Adipose tissue (tissue), 3 donors: ENCODE results near the gene TTC23. TPM values are rescaled to one million over a fixed set of nuclear protein-coding genes. Genes with fewer than 3 reads are reported as not detected.

Experiments
- H3K27ac ChIP-seq: one replicate; pipeline ENCODE4 v1.5.1; 2013; ENCODE audit warnings: low read depth, low read length
- WGBS, 3 donors: extraction: QIAGEN DNeasy Blood & Tissue Kit; methylation state at CpG; one replicate each; pipeline ENCODE4 v1.1.7; 2013; 5-methylcytosine and 5-hydroxymethylcytosine counted together
- polyA plus RNA-seq, 3 donors: library from polyadenylated mRNA; stranded (reverse); fragments of 200-250 nt; gene quantifications; one replicate each; pipeline ENCODE4 v1.2.3, GENCODE V29; 2013
- donor health status: healthy with polysubstance abuse.
- donor health status: Bipolar disorder and iron deficiency.
- donor health status: healthy.

TTC23 gene
- polyA plus RNA-seq, 3 donors, result 6.2 to 9.7 (median 8.8) TPM

DNA sequence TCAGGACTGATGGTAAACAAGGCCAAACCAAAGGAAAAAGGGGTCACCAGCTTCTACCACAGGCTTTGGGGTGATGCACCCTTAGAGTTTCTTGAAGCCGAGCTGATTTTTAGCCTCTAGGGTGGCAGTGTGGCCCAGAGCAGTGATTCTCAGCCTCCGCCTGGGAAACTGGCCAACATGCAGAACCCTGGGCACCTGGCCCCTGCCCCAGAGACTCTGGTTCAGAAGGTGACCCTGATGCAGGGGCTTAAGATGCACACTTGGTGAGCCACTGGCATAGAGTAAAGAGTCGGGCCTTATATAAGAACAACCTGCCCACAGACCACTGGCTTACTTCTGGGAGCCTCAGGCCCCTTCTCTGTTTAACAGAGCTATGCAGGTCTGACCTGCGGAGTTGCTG lies 100.0 kb downstream of the TTC23 start:
- WGBS, 3 donors, result 90 to 96% (median 95%) methylated on average over 4 of the region's 4 CpGs
- no peak overlapping the region for H3K27ac ChIP-seq

DNA sequence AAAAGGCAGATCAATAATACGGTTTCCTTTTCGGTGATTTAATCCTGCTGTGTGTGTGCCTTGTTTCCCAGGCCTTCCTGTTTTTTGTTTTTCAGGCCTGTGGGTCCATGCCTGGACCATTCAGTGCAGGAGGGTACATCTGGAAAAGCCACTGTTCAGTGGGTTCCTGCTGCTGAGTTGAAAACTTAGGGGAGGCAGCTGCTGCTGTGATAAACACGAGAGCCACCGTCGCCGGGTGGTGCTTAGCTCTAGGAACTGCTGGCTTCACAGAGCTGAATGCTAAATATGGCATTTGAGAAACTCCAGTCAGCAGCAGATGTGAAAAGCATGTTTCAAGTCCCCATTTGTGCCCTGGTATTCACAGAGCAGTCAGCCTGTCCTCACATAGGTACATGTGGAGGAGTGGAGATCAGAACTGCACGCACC lies 100.5 kb downstream of the TTC23 start:
- no peak overlapping the region for H3K27ac ChIP-seq
- WGBS, 3 donors, result 78 to 83% (median 82%) methylated on average over 7 of the region's 7 CpGs

DNA sequence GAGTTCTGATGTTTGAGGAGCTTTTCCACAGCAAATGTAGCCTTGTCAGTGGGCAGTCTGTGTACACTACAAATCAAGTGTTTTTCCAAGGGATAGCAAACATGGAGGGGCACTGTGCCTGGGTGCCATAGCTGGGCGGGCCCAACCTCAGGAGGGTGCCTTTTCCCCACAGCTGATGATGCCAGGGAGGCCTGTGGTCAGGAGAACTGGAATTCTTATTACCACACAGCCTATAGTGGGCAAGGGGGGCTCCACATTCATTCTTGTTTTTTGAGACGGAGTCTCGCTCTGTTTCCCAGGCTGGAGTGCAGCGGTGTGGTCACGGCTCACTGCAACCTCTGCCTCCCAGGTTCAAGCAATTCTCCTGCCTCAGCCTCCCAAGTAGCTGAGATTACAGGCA lies 102.7 kb downstream of the TTC23 start:
- H3K27ac ChIP-seq, result no peak overlapping the region
- WGBS, 3 donors, result 97 to 100% (median 99%) methylated on average over 5 of the region's 5 CpGs

DNA sequence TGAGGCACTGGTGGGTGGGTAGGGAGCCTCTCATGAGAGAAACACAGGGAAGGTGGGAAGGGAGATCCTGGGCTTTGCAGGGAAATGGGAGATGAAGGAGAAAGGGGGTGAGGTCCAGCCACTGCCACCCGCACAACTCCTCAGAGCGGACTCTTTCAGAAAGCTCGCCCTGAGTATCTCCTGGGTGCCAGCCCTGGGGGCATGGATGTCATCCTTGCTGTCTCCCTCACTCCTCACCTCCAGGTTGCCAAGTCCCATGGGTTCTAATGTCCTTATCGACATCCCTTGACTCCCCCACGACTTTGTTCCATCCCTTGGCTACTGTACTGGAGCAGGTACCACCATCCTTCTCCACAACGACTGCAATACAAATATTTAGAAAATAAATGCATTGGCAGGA lies 103.6 kb downstream of the TTC23 start:
- 90 to 95% (median 94%) methylated on average over 6 of the region's 6 CpGs for WGBS, 3 donors
- no peak overlapping the region for H3K27ac ChIP-seq

DNA sequence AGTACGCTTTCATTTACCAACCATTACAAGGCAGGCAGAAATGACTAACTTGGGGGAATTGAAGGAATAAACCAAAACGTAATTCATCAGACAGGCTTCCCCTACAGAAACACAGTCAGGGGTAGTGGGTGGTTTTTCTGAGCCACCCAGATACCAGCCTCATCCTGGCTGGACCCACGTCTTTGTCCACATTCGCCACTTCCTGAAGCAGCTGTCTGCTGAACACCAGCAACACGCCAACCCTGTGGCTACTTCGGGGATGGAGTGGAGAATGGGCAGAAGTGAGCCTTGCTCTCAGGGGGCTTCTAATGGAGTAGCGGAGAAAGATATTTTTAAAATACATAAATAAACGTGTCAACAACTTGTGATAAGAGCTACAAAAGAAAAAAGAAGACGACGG lies 104.4 kb downstream of the TTC23 start:
- no peak overlapping the region for H3K27ac ChIP-seq
- WGBS, 3 donors, result 84 to 86% (median 85%) methylated on average over 10 of the region's 10 CpGs

DNA sequence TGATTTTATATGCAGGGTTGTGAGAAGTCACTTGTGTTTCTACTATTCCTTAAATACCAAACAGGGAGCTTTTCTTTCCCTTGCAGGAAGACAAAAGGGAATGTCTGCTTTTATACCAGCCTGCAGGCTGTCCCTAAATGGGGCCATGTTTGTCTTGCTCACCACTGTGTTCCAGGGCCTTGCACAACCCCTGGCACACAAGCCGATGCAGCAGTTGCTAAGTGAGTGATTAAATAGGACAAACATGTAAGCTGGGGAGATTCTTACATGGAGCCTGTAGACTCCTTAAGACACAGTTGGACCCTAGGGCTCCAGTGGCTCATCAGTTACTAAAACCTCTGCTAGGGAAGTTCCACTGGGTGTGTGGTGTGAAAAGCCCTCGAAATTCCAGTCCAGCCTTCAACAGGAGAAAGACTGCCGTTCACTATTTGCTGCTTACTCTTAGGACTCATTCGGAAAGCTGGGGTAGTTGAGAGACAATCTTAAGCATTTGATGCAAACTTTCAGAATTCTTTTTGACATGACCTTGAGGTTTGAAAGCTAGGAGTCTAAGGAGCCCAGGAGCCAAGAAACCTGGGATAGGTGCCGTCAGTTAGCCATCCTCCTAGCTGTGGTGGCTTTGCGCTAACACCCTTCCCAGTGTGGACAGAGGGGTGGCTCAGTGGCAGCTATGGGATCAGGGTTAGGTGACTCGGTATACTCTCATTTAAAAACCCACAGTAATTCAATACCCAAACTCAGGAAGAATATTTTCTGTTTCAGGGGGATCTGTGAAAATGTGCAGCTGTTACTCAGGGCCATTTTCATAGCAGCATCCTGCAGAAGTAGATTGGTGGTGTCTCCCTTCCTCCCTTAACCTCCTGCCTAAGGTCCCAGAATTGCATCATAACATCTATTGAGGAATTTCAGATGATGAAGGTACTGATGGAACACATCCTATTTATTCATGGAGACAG lies 105.4 kb downstream of the TTC23 start:
- 78 to 82% (median 80%) methylated on average over 7 of the region's 7 CpGs for WGBS, 3 donors
- H3K27ac ChIP-seq, result no peak overlapping the region

DNA sequence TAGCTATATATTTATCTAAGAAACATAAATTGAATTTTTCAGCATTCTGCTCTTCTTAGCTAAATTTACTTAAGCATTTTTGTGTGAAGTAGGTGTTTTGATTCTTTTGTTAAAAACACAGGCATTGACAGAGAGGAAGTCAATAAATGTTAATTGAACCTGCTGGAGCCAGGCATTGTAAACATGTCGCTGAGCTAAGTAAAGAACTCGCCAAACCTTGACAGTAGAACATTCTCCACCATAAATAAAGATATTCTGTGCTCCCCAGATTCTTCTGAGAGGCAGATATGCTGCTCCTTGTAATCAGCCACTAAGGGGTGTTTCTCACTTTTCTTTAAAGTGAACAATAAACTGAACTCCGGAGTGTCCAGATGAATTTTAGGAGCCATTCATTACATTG lies 106.1 kb downstream of the TTC23 start:
- H3K27ac ChIP-seq, result no peak overlapping the region
- WGBS, 3 donors, result 56 to 78% (median 71%) methylated on average over 3 of the region's 3 CpGs

DNA sequence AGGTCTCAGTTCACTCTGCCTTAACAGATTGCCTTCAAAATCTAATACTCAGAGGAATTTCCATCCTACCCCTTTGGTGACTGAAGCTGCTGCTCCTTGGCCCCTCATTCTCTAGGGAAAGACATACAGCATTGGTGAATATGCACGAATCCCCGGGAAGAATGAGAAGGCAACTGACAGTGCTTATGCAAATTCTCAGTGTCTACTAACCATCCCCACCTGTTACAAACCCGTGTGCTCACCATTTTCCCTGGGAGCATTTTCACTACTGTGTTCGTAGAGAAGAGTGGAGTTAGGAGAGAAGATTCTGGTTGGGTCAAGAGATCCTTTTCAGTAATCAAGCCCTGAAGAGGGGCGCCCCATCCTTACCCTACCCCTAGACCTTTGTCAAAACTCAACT lies 106.8 kb downstream of the TTC23 start:
- 78 to 81% (median 79%) methylated on average over 5 of the region's 5 CpGs for WGBS, 3 donors
- no peak overlapping the region for H3K27ac ChIP-seq

DNA sequence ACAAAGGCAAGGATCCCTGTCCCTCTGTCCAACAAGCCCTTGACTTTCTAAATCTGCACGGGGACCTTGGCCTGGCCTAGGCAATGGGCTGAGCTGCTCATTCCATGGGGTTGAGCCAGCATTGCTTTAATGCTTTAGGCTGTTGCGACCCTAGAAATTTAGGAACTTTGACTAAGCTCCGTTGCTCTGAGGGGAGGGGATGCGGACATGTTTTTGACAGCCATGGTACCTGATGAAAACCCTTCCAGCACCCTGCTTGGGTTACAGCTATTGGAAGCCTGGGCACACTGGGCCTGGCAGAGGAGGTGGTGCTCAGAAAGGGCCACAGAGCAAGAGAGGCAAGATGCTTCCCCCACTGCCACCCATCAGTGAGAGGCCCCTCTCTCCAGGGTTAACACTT lies 107.4 kb downstream of the TTC23 start:
- H3K27ac ChIP-seq, result no peak overlapping the region
- 81 to 93% (median 93%) methylated on average over 4 of the region's 4 CpGs for WGBS, 3 donors

DNA sequence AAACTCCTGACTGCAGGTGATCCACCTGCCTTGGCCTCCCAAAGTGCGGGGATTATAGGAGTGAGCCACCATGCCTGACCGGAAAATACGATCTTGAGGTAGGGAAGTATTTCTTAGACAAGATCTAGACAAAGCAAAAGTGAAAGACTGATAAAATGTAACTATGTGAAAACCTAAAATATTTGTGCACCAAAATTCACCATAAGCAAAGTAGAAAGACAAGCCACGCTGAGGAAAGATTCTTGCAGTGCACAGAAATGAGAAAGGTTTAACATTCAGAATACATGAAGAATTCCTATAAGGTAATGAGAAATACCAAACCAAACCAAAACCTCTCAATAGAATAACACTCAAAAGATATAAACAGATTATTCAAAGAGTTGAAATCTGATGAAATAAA lies 108.8 kb downstream of the TTC23 start:
- H3K27ac ChIP-seq, result no peak overlapping the region
- 95 to 98% (median 98%) methylated on average over 4 of the region's 4 CpGs for WGBS, 3 donors

DNA sequence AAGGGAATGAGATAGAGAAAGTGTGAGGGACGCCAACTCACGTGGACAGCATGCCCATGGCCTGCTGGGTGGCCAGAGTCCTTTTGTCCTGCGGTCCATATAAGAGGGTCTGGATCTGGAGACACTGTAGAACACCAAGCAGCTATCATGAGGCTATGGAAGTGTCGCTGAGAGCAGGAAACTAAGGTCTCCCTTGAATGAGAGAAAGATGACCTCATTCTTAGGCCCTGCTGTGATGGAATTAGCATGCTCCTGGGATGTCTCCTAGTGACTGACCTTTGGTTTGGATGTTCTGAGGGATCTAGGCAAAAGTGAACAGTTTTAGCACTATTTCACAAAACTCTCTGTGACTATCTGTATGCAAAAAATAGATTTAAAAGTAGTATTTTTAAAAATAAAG lies 110.1 kb downstream of the TTC23 start:
- WGBS, 3 donors, result 70 to 89% (median 87%) methylated on average over 4 of the region's 4 CpGs
- no peak overlapping the region for H3K27ac ChIP-seq

DNA sequence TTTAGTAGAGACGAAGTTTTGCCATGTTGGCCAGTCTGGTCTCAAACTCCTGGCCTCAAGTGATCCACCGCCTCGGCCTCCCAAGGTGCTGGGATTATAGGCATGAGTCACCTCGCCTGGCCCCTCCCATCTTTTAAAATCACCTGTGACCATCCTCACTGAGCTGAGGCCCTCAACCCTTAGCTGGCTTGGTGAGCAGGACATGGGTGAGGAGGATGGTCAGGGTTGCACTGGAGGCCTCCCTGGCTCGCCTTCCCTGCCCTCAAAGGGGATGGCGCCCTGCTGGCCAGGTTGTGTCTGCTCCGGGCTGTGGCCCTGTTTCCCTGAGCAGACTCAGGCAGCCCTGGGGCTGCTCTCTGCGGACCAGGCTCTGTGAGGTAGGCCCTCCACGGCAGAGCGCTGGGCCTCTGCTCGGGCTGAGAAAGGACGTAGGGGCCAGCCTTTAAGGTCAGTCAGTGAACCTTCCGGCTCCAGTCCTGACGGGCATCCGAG lies 110.8 kb downstream of the TTC23 start:
- no peak overlapping the region for H3K27ac ChIP-seq
- 93 to 95% (median 94%) methylated on average over 15 of the region's 15 CpGs for WGBS, 3 donors

DNA sequence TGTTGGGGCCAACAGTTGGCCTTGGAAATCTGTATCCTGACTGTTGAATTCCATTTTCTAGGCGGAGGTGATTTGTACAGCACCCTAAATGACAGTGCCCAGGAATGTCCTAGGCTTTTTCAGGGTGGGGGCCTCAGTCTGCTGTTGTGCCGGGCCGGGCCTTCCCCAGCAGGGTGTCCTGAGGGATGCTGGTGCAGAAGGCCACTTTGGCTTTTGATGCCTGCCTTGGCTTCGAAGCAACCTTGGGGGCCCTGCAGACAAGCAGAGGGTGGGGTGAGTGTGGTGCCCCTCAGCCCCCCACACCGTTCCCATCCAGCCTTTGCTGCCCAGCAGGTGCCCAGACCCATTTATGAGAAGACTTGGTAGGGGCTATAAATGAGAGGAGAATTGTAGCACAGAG lies 111.5 kb downstream of the TTC23 start:
- WGBS, 3 donors, result 85 to 98% (median 92%) methylated on average over 5 of the region's 5 CpGs
- H3K27ac ChIP-seq, result no peak overlapping the region

DNA sequence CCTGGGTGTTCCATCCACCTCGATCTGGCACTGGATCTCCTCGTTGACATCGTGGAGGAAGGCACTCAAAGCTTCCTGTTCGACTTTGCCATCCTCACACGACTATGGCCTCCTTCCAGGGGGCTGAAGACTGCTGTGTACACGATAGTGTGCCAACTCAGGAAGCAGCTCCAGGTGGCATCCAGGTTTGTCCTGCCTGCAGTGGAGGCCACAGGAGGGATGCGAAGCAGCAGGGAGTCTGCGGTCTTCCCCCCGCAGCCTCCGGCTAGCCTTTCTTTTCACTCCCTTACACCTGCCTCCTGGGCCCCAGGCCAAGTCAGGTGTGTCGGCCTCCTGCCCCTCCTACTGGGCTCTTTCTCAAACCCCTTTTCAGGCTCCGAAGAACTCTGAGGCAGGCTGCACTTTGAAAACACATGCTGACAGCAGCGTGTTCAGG lies 112.3 kb downstream of the TTC23 start:
- H3K27ac ChIP-seq, result no peak overlapping the region
- 83 to 91% (median 86%) methylated on average over 13 of the region's 13 CpGs for WGBS, 3 donors

DNA sequence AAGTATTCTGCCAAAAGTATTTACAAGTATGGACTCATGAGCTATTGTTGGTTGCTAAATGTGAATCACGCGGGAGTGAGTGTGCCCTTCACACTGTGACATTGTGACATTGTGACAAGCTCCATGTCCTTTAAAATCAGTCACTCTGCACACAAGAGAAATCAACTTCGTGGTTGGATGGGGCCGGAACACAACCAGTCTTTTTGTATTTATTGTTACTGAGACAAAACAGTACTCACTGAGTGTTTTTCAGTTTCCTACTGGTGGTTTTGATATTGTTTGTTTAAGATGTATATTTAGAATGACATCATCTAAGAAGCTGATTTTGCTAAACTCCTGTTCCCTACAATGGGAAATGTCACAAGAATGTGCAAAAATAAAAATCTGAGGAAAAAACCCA lies 114.2 kb downstream of the TTC23 start:
- H3K27ac ChIP-seq, result no peak overlapping the region
- 83 to 86% (median 85%) methylated on average over 4 of the region's 4 CpGs for WGBS, 3 donors

DNA sequence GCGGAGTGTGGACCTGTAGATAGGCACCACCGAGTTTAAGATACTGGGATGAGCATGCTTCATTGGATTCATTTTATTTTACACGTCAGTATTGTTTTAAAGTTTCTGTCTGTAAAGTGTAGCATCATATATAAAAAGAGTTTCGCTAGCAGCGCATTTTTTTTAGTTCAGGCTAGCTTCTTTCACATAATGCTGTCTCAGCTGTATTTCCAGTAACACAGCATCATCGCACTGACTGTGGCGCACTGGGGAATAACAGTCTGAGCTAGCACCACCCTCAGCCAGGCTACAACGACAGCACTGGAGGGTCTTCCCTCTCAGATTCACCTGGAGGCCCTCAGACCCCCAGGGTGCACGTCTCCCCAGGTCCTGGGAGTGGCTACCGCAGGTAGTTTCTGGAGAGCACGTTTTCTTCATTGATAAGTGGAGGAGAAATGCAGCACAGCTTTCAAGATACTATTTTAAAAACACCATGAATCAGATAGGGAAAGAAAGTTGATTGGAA lies 115.0 kb downstream of the TTC23 start:
- 90 to 92% (median 91%) methylated on average over 11 of the region's 11 CpGs for WGBS, 3 donors
- H3K27ac ChIP-seq, result no peak overlapping the region

DNA sequence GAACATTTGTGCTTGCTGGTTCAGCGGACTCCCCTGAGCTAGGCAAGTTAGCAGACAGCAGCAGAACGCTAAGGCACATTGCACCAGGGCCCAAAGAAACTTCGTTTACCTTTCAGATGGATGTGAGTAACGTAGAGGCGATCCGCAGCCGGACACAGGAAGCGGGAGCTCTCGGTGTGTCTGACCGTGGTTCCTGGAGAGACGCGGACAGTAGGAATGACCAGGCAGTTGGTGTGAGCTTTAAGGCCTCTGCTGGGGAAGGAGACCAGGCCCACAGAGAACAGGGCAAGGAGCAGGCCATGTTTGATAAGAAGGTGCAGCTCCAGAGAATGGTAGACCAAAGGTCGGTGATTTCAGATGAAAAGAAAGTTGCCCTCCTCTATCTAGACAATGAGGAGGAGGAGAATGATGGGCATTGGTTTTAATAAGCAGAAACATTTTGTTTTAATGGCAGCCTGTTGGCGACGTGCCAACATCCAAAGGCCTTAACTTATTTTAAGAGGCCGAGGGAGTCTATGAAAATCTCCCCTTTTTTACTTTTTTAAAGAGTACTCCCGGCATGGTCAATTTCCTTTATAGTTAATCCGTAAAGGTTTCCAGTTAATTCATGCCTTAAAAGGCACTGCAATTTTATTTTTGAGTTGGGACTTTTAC lies 116.6 kb downstream of the TTC23 start:
- WGBS, 3 donors, result 86 to 91% (median 88%) methylated on average over 18 of the region's 18 CpGs
- H3K27ac ChIP-seq, result no peak overlapping the region

DNA sequence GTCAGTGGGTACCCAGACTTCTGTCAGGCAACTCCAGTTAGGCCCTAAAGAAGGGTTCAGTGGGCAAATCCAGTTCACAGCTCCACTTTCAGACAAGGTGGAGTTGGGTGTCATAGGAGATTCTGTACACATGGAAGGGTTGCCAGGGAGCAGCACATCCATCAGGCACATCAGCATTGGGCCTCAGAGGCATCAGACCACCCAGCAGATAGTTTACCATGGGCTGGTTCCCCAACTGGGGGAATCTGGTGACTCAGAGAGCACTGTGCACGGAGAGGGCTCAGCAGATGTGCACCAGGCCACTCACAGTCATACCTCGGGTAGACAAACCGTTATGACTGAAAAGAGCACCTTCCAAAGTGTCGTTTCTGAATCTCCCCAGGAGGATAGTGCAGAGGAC lies 117.3 kb downstream of the TTC23 start:
- no peak overlapping the region for H3K27ac ChIP-seq

DNA sequence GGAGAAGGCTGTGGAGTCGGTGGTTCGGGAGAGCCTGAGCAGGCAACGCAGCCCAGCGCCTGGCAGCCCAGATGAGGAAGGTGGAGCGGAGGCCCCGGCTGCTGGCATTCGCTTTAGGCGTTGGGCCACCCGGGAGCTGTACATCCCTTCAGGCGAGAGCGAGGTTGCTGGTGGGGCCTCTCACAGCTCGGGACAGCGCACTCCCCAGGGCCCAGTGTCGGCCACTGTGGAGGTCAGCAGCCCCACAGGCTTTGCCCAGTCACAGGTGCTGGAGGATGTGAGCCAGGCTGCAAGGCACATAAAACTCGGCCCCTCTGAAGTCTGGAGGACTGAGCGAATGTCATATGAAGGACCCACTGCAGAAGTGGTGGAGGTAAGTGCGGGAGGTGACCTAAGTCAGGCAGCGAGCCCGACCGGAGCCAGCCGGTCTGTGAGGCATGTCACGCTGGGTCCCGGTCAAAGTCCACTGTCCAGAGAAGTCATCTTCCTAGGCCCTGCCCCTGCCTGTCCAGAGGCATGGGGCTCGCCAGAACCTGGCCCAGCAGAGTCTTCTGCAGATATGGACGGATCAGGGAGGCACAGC lies 117.8 kb downstream of the TTC23 start:
- no peak overlapping the region for H3K27ac ChIP-seq
- 88 to 97% (median 95%) methylated on average over 24 to 25 of the region's 25 CpGs for WGBS, 3 donors

More for the DNA sequence above, 117.3 kb downstream of the TTC23 start:
- 87 to 94% (median 91%) methylated on average over 4 of the region's 4 CpGs for WGBS, 3 donors
